Stimulated activated CD4-positive, alpha-beta T cell treated with anti-CD3 and anti-CD28 coated beads, Interleukin-4, amount 100 ng/mL, for 24 hours (primary cell): ENCODE results near the gene HTR3D.
"Not testable (repeated sequence)": the region's sequence is repeated elsewhere in the genome, so short reads cannot be mapped to it uniquely, and the experiment has no call there.

ENCODE experiments used
- DNase-seq: peaks from one replicate; pipeline ENCODE4 v3.0.0-alpha.2; 2020

Gene HTR3D

DNA sequence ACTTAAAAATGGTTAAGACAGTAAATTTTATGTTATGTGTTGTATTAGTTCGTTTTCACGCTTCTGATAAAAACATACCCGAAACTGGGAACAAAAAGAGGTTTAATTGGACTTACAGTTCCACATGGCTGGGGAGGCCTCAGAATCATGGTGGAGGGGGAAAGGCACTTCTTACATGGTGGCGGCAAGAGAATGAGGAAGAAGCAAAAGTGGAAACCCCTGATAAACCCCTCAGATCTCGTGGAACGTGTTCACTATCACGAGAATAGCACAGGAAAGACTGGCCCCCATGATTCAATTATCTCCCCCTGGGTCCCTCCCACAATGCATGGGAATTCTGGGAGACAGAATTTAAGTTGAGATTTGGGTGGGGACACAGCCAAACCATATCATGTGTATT is 39.6 kb downstream of the HTR3D start:
- not testable (repeated sequence) for DNase-seq

DNA sequence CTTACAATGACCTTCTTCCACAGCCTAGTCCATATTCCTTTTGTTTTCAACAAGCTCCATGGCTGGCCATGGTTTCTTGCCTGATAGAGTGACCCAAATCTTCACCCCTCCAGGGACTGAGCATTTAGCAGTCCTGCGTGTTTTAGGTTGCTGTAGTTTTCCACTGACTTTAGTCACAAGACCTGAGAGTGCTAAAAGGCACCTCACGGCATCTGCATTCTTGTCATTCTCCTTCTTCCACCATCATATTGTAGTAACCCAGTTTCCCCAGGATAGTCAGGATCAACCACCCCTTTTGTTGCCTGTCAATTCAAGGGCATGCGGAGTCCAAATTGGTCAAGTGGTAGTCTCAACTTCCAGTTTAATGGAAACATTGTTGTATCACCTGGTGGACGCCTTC is 42.1 kb downstream of the HTR3D start:
- no peak for DNase-seq

DNA sequence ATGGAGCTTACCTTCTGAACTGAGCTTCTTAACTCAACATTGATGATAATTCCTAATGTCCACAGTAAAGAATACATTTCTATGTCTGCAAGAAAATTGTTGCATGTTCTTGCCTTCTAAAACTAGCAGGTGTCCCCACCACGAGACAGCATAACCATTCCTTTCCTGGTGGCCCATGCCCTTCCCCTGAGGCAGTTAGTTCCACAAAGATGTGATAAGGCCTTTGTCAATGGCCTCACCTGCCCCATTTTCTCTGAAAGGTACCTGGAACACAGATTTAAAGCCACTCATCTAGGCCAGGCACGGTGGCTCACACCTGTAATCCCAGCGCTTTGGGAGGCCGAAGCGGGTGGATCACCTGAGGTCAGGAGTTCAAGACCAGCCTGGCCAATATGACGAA is 44.4 kb downstream of the HTR3D start:
- DNase-seq, result no peak

DNA sequence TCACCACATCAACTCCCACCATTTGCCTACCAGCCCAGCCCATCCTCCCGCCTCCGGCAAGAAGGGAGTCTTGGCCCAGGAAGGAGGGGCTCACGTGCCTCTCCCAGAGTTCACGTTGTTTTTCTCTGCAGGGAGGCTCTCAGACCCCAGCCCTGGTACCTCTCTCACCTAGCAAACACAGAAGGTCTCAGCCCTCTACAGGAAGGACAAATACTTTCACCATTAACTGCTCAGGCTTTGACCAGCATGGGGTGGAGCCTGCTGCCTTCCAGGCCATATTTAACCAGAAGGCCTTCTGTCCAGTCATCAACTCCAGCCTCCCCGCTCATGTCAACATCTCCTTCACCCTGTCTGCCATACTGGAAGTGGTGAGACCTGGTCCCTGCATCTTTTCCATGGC is 46.3 kb downstream of the HTR3D start:
- no peak for DNase-seq

DNA sequence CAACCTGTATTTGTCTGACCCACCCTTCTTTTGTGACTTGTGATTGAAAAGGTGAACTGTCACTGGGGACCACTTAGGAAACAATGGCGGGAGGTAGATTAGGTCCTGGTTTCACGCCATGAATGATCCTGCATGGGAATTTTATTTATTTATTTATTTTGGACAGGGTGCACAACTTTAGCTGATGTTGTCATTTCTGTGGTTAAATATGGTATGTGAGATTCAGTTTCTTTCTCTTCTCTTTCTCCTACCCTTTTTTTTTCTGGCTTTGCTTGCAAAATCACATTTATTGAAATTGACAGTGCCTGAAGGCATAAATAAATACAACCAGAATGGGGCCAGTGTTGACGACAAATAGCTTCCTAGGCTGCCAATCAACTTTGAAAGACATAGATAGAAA is 47.3 kb downstream of the HTR3D start:
- no peak for DNase-seq

DNA sequence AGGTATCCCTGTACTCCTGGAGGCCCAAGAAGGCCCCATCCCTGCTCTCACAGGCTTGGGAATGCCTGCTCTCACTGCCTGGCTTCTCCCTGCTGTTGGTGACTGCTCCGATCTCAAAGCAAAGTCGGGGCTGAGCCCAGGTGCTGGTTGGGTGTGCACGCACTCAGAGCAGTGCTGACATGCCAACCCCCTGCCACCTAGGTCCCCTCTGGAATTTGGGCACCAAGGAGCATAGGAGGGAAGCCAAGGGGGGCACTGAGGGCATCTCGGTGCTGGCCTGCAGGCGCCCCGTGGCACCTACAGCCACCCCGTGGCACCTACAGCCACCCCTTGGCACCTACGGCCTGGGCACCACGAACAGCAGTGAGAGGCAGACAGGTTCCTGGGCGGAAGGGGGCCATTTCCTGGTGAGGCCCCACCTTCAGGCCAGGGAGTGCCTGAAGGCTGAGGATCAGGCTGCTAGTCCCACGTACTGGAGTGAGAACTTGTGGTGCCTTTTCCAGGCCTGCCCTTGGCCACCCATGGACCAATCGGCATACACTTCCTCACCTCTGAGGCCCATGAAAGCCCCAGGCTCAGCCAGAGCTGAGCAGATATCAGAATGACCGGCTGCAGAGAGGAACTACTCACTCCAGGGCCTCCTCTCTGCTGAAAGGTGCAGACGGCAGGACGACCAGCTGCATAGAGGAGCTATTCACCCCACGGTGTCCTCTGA is 49.7 kb downstream of the HTR3D start:
- no peak for DNase-seq

DNA sequence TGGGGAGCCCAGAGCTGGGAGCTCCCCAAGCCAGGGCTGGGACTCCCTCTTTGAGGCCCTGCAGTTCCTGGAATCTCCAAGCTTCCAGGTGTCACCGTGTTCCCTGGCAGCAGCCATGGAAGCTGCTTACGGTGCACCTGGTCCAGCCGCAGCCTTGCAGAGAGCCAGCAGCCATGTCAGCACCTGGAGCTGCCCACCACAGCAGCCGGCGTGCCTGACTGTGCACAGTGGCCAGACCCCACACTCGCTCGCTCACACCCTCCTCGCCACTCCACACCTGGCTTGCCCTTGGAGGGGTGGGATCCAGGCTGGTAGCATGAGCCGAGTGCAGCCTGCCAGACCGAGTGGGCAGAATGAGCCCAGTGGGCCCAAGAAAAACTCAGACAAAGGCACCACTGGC is 50.5 kb downstream of the HTR3D start:
- no peak for DNase-seq

DNA sequence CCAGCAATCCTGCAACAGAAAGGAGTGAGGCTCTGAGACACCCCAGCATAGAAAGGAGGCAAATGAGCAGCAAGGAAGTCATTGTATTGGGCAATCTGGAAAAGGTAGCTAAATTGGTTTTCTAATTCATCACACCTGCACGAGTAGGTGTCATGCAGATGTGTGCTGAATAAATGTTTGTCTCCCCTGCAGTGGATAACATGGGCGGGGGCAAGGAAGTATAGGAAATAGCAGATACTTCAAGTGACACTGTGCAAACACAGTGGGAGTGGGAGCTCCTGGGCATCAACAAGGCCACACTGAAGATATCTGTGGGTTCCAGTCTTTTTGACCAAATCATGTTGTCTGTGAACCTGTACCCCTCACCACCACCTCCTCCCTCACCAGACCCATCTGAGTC is 50.9 kb downstream of the HTR3D start:
- DNase-seq, result no peak

DNA sequence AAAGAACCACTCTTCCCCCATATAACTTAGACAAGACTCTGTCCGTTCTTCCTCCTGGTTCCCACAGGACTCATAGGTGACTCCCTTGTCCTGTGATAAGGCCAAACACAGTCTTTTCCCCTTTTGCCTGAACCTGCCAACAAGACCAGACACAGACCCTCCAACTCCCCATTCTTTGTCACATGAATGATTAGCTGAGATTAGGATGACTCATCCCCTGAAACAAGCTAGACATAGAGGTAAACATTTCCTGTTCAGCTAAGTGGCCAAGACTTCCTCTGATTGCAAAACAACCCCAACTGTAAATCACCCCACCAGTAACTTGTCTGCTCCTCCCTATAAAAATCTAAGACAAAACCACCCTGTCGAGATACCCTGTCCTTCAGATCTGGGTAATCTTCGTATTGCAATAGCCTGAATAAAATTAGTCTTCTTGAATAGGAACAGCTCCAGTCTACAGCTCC is 53.9 kb downstream of the HTR3D start:
- DNase-seq, result no peak
